Osteoblast (primary cell): ENCODE results near the gene CD300C. TPM values are rescaled to one million over a fixed set of nuclear protein-coding genes. Genes with fewer than 3 reads are reported as not detected.

Experiments used
- DNase-seq: peaks from one replicate; pipeline ENCODE4 v3.0.0; 2011; ENCODE audit warnings: low spot score, mixed read lengths; ENCODE audit not compliant: insufficient read length; ENCODE audit errors: missing footprints
- H2AFZ ChIP-seq: 2 replicates; pipeline ENCODE4 v1.6.0; 2011; ENCODE audit warnings: mild to moderate bottlenecking, low read length
- H3K27ac ChIP-seq: 2 replicates; pipeline ENCODE4 v1.5.1; 2011; ENCODE audit warnings: mild to moderate bottlenecking, low read depth, low read length, moderate library complexity
- H3K27me3 ChIP-seq: 2 replicates; pipeline ENCODE4 v1.6.0; 2012; ENCODE audit warnings: mild to moderate bottlenecking, control low read depth, inconsistent platforms, low read length, moderate library complexity; ENCODE audit not compliant: insufficient read depth
- H3K36me3 ChIP-seq: 2 replicates; pipeline ENCODE4 v1.5.1; 2011; ENCODE audit warnings: mild to moderate bottlenecking, low read length, control low read depth, moderate library complexity; ENCODE audit not compliant: insufficient read depth
- H3K4me1 ChIP-seq: 2 replicates; pipeline ENCODE4 v1.5.1; 2011; ENCODE audit warnings: mild to moderate bottlenecking, low read length, control low read depth, moderate library complexity; ENCODE audit not compliant: insufficient read depth
- H3K4me2 ChIP-seq: 2 replicates; pipeline ENCODE4 v1.6.0; 2011; ENCODE audit warnings: mild to moderate bottlenecking, low read length; ENCODE audit not compliant: insufficient read depth
- H3K4me3 ChIP-seq: fragments of 200-600 bp; sonication (generic); 3 replicates; pipeline ENCODE4 v1.5.1; 2012; ENCODE audit warnings: mild to moderate bottlenecking, low read length, inconsistent platforms; ENCODE audit not compliant: insufficient read depth
- H3K79me2 ChIP-seq: 2 replicates; pipeline ENCODE4 v1.6.0; 2012; ENCODE audit warnings: mild to moderate bottlenecking, low read length, control low read depth, inconsistent platforms; ENCODE audit not compliant: insufficient read depth
- H3K9me3 ChIP-seq: 2 replicates; pipeline ENCODE4 v1.5.1; 2011; ENCODE audit warnings: low read depth, low read length, control low read depth
- H4K20me1 ChIP-seq: 2 replicates; pipeline ENCODE4 v1.6.0; 2012; ENCODE audit warnings: mild to moderate bottlenecking, low read length, control low read depth; ENCODE audit not compliant: insufficient read depth
- CTCF ChIP-seq: IDR thresholded peaks from 2 replicates; pipeline ENCODE4 v1.5.1; 2011; ENCODE audit warnings: mild to moderate bottlenecking, low read depth, low read length, moderate library complexity; ENCODE audit errors: extremely low read depth
- total RNA-seq: library from RNA; depleted of rRNA; stranded (reverse); fragments of >200 nt; gene quantifications from 2 replicates; pipeline ENCODE4 v1.2.3, GENCODE V29; 2012

Gene CD300C
- total RNA-seq, 1 donor, result not detected

- DNase-seq, result no peak
- TF ChIP-seq CTCF, result no peak
- Histone ChIP-seq H4K20me1 (no peaks in the 10 kb centered on the region), H3K4me3 (no peak overlapping the region), H3K4me1 (no peaks in the 10 kb centered on the region), H3K27me3 (peaks cover 7% of the 10 kb centered on the region), H3K9me3 (no peaks in the 10 kb centered on the region), H3K79me2 (no peaks in the 10 kb centered on the region), H2AFZ (no peak overlapping the region), H3K36me3 (no peaks in the 10 kb centered on the region), H3K4me2 (no peak overlapping the region), H3K27ac (no peak overlapping the region)
Measured at GRCh38 chr17:74585711-74586110, 39.8 kb upstream of the CD300C start.

DNA sequence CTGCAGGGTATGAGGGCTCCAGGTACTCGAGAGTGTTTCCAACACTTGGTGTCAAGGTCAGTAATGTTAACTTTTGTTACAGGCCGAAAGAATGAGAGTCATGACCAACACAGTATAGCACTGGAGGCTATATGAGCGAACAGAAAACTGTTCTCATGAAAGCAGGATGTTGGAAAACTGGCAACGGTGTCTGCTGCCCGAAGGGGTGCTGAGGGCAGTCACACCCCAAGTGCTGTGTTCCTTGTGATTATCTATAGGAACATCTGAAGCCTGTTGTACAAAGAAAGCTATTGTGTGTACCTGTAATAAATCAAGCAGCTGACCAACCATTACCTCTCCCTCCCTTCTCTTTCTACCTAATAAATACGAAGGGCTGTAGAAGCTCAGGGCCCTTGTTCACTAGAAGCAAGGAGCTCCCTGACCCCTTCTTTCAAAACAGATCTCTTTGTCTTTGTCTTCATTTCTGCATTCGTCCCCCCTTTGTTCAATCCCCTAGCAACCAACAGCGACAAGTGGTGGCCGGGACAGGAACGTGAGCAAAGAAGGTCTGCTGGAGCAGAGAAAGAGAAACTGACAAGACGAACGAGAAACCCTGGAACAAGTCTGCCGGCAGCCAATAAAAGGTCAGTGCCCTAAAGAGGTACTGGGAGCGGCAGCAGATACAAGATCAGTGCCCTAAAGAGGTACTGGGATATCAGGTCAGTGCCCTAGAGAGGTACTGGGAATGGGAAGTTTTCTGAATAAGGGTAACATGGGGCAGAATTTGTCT, 38.6 kb upstream of the CD300C start:
- no peak overlapping the region for H3K4me2 ChIP-seq
- TF ChIP-seq CTCF, result no peak
- H3K4me3 ChIP-seq, result no peak overlapping the region
- H4K20me1 ChIP-seq, result no peaks in the 10 kb centered on the region
- peaks cover 7% of the 10 kb centered on the region for H3K27me3 ChIP-seq
- no peak overlapping the region for H3K27ac ChIP-seq
- no peaks in the 10 kb centered on the region for H3K36me3 ChIP-seq
- H3K4me1 ChIP-seq, result no peaks in the 10 kb centered on the region
- no peaks in the 10 kb centered on the region for H3K9me3 ChIP-seq
- H2AFZ ChIP-seq, result no peak overlapping the region
- no peak for DNase-seq
- no peaks in the 10 kb centered on the region for H3K79me2 ChIP-seq

DNA sequence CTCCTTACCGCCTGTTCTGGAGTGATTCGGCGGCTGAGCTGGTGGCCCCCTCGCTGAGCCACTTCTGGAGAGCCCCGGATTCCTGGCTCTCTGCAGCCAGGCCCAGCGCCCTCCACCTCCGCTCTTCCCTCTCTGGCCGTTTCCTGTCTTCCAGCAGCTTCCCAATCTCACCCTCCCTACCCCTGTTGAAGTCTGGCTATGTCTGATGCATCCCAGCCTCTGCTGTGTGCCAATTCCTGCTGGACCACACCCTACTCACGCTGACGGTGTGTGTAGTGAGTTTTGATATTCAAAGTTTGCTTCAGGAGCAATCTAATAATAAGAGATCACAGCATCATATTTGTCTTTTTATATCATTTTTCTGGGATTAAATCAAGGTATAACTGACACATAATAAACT, 36.7 kb upstream of the CD300C start:
- H2AFZ ChIP-seq, result no peak overlapping the region
- H3K9me3 ChIP-seq, result no peaks in the 10 kb centered on the region
- H3K27ac ChIP-seq, result no peak overlapping the region
- no peak overlapping the region for H3K4me2 ChIP-seq
- no peaks in the 10 kb centered on the region for H3K4me1 ChIP-seq
- H3K36me3 ChIP-seq, result no peaks in the 10 kb centered on the region
- no peak overlapping the region for H3K4me3 ChIP-seq
- H4K20me1 ChIP-seq, result no peaks in the 10 kb centered on the region
- no peak for DNase-seq
- no peaks in the 10 kb centered on the region for H3K79me2 ChIP-seq
- H3K27me3 ChIP-seq, result peaks cover 5% of the 10 kb centered on the region
- TF ChIP-seq CTCF, result no peak

DNA sequence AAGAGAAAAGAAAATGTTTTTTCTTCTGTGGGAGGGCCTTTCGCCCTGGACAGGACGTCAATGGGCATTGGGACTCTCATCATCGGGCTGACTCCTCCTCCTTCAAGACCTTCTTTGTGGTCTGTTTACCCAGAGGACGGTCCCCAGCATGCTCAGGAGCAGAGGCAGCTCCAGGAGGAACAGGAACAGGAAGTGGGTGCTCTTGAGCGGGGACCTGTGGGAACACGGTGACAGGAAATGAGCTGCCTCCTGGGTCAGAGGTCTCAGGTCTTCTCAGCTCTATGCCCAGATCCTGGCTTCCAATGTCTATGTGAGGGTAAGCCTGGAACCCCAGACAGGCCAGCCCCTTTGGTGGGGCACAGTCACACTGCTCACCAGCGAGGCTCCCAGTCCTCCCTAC, 34.0 kb upstream of the CD300C start:
- DNase-seq, result no peak
- H3K4me3 ChIP-seq, result no peak overlapping the region
- no peak overlapping the region for H3K4me2 ChIP-seq
- no peaks in the 10 kb centered on the region for H3K36me3 ChIP-seq
- H3K4me1 ChIP-seq, result no peaks in the 10 kb centered on the region
- H3K27me3 ChIP-seq, result no peaks in the 10 kb centered on the region
- no peaks in the 10 kb centered on the region for H3K79me2 ChIP-seq
- H3K27ac ChIP-seq, result no peak overlapping the region
- no peak overlapping the region for H2AFZ ChIP-seq
- TF ChIP-seq CTCF, result no peak
- no peaks in the 10 kb centered on the region for H4K20me1 ChIP-seq
- no peaks in the 10 kb centered on the region for H3K9me3 ChIP-seq
